Measurements from ENCODE around the gene TRAF3IP1. TPM values are rescaled to one million over a fixed set of nuclear protein-coding genes. Genes with fewer than 3 reads are reported as not detected.

The TRAF3IP1 gene
- total RNA-seq, 2 experiments from 2014 or later, result 5.4 to 7.0 TPM

GRCh38 chr2:238422285-238422684 lies 102.0 kb downstream of the TRAF3IP1 start:
- DNase-seq, result no peak
- peaks cover 9% of the 10 kb centered on the region for H3K4me1 Mint-ChIP-seq
- no peaks in the 10 kb centered on the region for H3K9me3 Mint-ChIP-seq
- no peak overlapping the region for H3K4me3 Mint-ChIP-seq
- peaks cover 1% of the 10 kb centered on the region for H3K27me3 Mint-ChIP-seq
- CTCF ChIA-PET, result no interaction called here
- POLR2A ChIA-PET, result interaction anchor here (1.0 kb wide), 2 partner anchors 12 to 14 kb away, joined by 3 read pairs; no protein-coding TSS in a partner anchor
- H3K27ac Mint-ChIP-seq, result no peak overlapping the region
- no peaks in the 10 kb centered on the region for H3K36me3 Mint-ChIP-seq (ENCODE audit: low read depth)

DNA sequence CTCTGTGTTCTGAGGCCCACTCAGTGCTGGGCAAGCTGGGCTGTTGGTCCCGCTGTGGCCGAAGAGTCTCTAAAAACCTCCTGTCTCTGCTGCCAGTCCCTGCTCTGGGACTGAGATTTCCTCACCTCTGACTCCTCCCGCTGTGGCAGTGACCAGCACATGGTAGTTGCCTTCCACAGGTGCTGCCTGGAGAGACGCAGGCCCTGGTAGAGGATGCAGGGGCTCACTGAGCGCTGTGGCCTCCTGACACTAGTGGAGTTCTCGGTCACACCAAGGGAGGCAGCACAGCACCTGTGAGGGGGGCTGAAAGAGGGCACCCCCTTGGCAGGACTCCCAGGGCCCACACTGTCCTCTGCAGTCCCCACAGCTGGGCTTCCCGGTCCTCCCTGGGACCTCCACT lies 102.6 kb downstream of the TRAF3IP1 start:
- no peaks in the 10 kb centered on the region for H3K9me3 Mint-ChIP-seq
- H3K27me3 Mint-ChIP-seq, result peaks cover 1% of the 10 kb centered on the region
- H3K4me1 Mint-ChIP-seq, result peaks cover 16% of the 10 kb centered on the region
- H3K4me3 Mint-ChIP-seq, result no peak overlapping the region
- no peak overlapping the region for H3K27ac Mint-ChIP-seq
- DNase-seq, result no peak
- ChIA-PET POLR2A (interaction anchor here (1.0 kb wide), 1 partner anchor 12 kb away, joined by 3 read pairs; no protein-coding TSS in a partner anchor), CTCF (no interaction called here)
- peaks cover 2% of the 10 kb centered on the region for H3K36me3 Mint-ChIP-seq (ENCODE audit: low read depth)

DNA sequence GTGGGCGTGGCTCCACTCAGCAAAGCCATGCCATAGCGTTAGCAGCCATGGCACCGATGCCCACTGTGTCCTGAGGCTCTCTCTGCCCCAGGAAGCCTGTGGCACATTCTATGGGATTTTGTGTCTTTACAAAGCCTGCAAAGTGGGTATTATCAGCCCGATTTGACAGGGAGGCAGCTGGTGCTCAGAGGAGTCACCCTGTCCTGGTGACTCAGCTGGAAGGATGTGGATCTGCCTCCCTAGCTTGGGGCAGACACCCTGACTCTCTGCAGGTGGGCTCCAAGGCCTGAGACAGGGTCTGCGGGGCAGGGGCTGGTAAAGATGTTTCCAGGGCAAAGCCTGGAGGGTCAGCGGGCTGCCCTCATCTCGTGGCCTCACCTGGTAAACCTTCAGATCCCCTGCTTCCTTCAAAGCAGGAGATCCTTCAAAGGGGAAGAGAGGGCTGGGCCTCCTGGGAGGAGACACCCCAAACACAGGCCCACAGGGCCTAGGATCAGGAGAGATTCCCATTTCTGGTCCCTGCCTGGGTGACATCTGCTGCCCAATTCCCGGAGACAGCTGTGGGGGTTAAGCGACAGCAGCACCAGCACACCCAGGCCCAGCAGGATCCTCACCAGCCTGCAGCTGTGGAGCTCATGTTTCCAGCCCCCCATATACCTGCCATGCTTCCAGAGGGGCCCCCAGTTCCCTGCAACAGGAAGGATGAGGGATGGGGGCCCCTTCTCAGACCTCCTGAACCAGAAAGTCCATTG lies 103.4 kb downstream of the TRAF3IP1 start:
- CTCF ChIA-PET, result no interaction called here
- Mint-ChIP-seq H3K36me3 (ENCODE audit: low read depth) (peaks cover 10% of the 10 kb centered on the region), H3K4me3 (no peak overlapping the region), H3K27ac (no peak overlapping the region), H3K27me3 (no peaks in the 10 kb centered on the region), H3K9me3 (no peaks in the 10 kb centered on the region), H3K4me1 (peaks cover 24% of the 10 kb centered on the region)
- DNase-seq, result no peak
- POLR2A ChIA-PET, result no interaction called here

- DNase-seq, result no peak
- H3K4me3 Mint-ChIP-seq, result no peak overlapping the region
- peak overlapping the region; percentile 30 for H3K27ac Mint-ChIP-seq
- H3K4me1 Mint-ChIP-seq, result peaks cover 27% of the 10 kb centered on the region
- peaks cover 14% of the 10 kb centered on the region for H3K36me3 Mint-ChIP-seq (ENCODE audit: low read depth)
- POLR2A ChIA-PET, result no interaction called here
- CTCF ChIA-PET, result no interaction called here
- no peaks in the 10 kb centered on the region for H3K9me3 Mint-ChIP-seq
- H3K27me3 Mint-ChIP-seq, result no peaks in the 10 kb centered on the region
Measured at GRCh38 chr2:238424313-238424700, 104.0 kb downstream of the TRAF3IP1 start.

DNA sequence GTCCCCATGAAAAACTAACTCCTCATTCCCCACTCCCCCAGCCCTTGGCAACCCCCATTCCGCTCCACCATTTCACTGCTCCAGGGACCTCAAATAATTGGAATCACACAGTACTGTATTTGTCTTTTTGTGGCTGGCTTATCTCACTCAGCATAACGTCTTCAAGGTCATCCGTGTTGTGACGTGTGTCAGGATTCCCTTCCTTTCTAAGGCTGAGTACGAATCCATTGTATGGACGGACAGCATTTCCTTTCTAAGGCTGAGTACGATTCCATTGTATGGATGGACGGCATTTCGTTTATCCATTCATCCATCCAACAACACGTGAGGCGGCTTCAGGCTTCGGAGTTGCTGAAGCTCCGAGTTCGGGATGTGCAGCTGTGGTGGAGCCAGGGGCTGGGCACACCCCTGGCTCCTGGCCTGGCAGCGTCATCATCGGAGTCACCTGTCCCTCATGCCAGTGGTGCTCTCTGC lies 105.2 kb downstream of the TRAF3IP1 start:
- H3K4me3 Mint-ChIP-seq, result peak overlapping the region; percentile 82
- no peak overlapping the region for H3K27ac Mint-ChIP-seq

GRCh38 chr2:238425979-238426567 lies 105.8 kb downstream of the TRAF3IP1 start:
- ChIA-PET CTCF (interaction anchor here (1.2 kb wide), 1 partner anchor 14 kb away, joined by 3 read pairs; no protein-coding TSS in a partner anchor), POLR2A (no interaction called here)
- peaks cover 38% of the 10 kb centered on the region for H3K4me1 Mint-ChIP-seq
- H3K4me3 Mint-ChIP-seq, result peak overlapping the region; percentile 82
- H3K36me3 Mint-ChIP-seq (ENCODE audit: low read depth), result peaks cover 25% of the 10 kb centered on the region
- no peak for DNase-seq
- no peaks in the 10 kb centered on the region for H3K9me3 Mint-ChIP-seq
- peak overlapping the region; percentile 75 for H3K27ac Mint-ChIP-seq
- H3K27me3 Mint-ChIP-seq, result no peaks in the 10 kb centered on the region

More for the DNA sequence above, 105.2 kb downstream of the TRAF3IP1 start:
- DNase-seq, result no peak
- peaks cover 23% of the 10 kb centered on the region for H3K36me3 Mint-ChIP-seq (ENCODE audit: low read depth)
- H3K27me3 Mint-ChIP-seq, result no peaks in the 10 kb centered on the region
- H3K4me1 Mint-ChIP-seq, result peaks cover 36% of the 10 kb centered on the region
- CTCF ChIA-PET, result interaction anchor here (1.2 kb wide), 1 partner anchor 15 kb away, joined by 3 read pairs; no protein-coding TSS in a partner anchor
- POLR2A ChIA-PET, result no interaction called here
- H3K9me3 Mint-ChIP-seq, result no peaks in the 10 kb centered on the region

- POLR2A ChIA-PET, result interaction anchor here (1.0 to 1.4 kb wide), 4 partner anchors 13 to 138 kb away, joined by 3 to 7 read pairs (median 5); partner anchors contain the start of gene PER2
- no peaks in the 10 kb centered on the region for H3K9me3 Mint-ChIP-seq
- peak; percentile 85 for DNase-seq
- peak within 1 kb of the TSS; percentile 84 for H3K27ac Mint-ChIP-seq
- H3K4me3 Mint-ChIP-seq, result peak within 1 kb of the TSS; percentile 88
- H3K4me1 Mint-ChIP-seq, result peaks cover 44% of the 10 kb centered on the region
- H3K27me3 Mint-ChIP-seq, result no peaks in the 10 kb centered on the region
- CTCF ChIA-PET, result interaction anchor here (1.1 to 1.9 kb wide), 2 partner anchors 51 to 56 kb away, joined by 3 to 6 read pairs; no protein-coding TSS in a partner anchor
- peaks cover 28% of the 10 kb centered on the region for H3K36me3 Mint-ChIP-seq (ENCODE audit: low read depth)
Measured at GRCh38 chr2:238426568-238427434, 106.5 kb downstream of the TRAF3IP1 start, which contains the start of gene ASB1. TSS of gene ASB1 (plus strand) at chr2:238426927. CDS start at chr2:238427071, 144 bp downstream.

GRCh38 chr2:238427435-238428162 lies 107.3 kb downstream of the TRAF3IP1 start:
- Mint-ChIP-seq H3K36me3 (ENCODE audit: low read depth) (peaks cover 28% of the 10 kb centered on the region), H3K9me3 (no peaks in the 10 kb centered on the region), H3K4me3 (peak overlapping the region; percentile 88), H3K27ac (peak overlapping the region; percentile 84), H3K27me3 (no peaks in the 10 kb centered on the region), H3K4me1 (peaks cover 48% of the 10 kb centered on the region)
- ChIA-PET POLR2A (interaction anchor here (1.0 to 1.4 kb wide), 5 partner anchors 12 to 139 kb away, joined by 3 to 7 read pairs (median 4); partner anchors contain the start of gene PER2), CTCF (interaction anchor here (0.6 to 1.9 kb wide), 5 partner anchors 13 to 60 kb away, joined by 3 to 6 read pairs (median 3); no protein-coding TSS in a partner anchor)
- DNase-seq, result no peak

DNA sequence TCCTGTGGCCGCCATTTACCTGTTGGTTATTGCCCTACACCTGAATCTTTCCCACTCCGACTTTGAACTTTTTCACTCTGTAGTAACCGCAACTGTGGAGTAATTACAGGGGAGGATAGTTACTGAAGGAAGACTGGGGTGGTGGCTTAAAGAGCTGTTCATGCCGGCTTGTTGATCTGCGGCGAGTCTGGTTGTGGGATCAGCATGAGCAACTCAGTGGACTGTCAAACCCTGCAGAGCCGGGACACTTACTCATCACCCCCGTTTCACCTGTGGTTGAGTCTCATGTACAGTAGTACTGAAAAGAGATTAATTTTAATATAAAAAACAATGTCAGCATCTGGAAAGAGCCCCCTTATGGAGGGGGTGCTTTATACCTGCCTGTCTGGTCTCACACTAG lies 108.5 kb downstream of the TRAF3IP1 start:
- no peak overlapping the region for H3K27ac Mint-ChIP-seq
- no peak overlapping the region for H3K4me3 Mint-ChIP-seq
- DNase-seq, result no peak
- ChIA-PET CTCF (interaction anchor here (1.4 kb wide), 1 partner anchor 11 kb away, joined by 5 read pairs; no protein-coding TSS in a partner anchor), POLR2A (interaction anchor here (1.0 kb wide), 1 partner anchor 10 kb away, joined by 4 read pairs; no protein-coding TSS in a partner anchor)
- H3K4me1 Mint-ChIP-seq, result peaks cover 48% of the 10 kb centered on the region
- H3K9me3 Mint-ChIP-seq, result no peaks in the 10 kb centered on the region
- H3K27me3 Mint-ChIP-seq, result no peaks in the 10 kb centered on the region
- H3K36me3 Mint-ChIP-seq (ENCODE audit: low read depth), result peaks cover 38% of the 10 kb centered on the region

DNA sequence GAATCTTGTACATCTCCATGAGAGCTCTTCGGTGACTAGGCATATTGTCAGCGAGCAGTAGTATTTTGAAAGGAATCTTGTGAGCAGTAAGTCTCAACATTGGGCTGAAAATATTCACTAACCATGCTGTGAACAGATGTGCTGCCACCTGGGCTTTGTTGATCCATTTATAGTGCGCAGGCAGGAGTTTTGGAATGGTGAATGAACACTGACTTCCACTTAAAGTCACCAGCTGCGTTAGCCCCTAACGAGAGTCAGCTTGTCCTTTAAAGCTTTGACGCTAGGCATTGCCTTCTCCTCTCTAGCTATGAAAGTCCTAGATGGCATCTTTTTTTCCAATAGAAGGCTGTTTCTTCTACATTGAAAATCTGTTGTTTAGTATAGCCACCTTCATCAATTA lies 110.5 kb downstream of the TRAF3IP1 start:
- ChIA-PET CTCF (interaction anchor here (1.3 to 1.7 kb wide), 2 partner anchors 62 to 63 kb away, joined by 3 read pairs; no protein-coding TSS in a partner anchor), POLR2A (interaction anchor here (0.9 kb wide), 1 partner anchor 10 kb away, joined by 3 read pairs; no protein-coding TSS in a partner anchor)
- Mint-ChIP-seq H3K36me3 (ENCODE audit: low read depth) (peaks cover 51% of the 10 kb centered on the region), H3K27ac (no peak overlapping the region), H3K27me3 (no peaks in the 10 kb centered on the region), H3K4me1 (peaks cover 44% of the 10 kb centered on the region), H3K9me3 (no peaks in the 10 kb centered on the region), H3K4me3 (no peak overlapping the region)
- no peak for DNase-seq

DNA sequence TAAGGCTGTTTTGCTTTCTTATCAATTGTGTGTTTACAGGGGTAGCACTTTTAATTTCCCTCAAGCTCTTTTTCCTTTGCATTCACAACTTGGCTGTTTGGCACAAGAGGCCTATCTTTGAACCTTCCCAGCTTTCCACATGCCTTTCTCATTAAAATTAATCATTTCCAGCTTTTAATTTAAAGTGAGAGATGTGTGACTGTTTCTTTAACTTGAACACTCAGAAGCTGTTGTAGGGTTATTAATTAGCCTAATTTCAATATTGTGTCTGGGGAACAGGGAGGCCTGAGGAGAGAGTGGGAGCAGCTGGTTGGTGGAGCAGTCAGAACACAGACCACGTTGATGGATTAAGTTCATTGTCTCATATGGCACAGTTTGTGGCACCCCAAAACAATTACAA lies 111.1 kb downstream of the TRAF3IP1 start:
- Mint-ChIP-seq H3K27ac (no peak overlapping the region), H3K9me3 (no peaks in the 10 kb centered on the region), H3K4me3 (no peak overlapping the region), H3K36me3 (ENCODE audit: low read depth) (peaks cover 56% of the 10 kb centered on the region), H3K27me3 (no peaks in the 10 kb centered on the region), H3K4me1 (peaks cover 40% of the 10 kb centered on the region)
- ChIA-PET CTCF (interaction anchor here (1.2 to 1.7 kb wide), 3 partner anchors 10 to 64 kb away, joined by 3 read pairs; no protein-coding TSS in a partner anchor), POLR2A (no interaction called here)
- DNase-seq, result no peak

All from activated CD4-positive, alpha-beta memory T cell treated with anti-CD3 and anti-CD28 coated beads, Interleukin-2, amount 10 ng/mL, durations not matched to agents 7 days and 5 days (primary cell).